K562 (cell line): ENCODE measurements around the gene SLC9A3. TPM values are rescaled to one million over a fixed set of nuclear protein-coding genes. Genes with fewer than 3 reads are reported as not detected.

Experiments
- ATAC-seq: fragments of 200-7000 bp; cut with Tn5 transposase; 3 replicates; pipeline ENCODE4 v1.9.1; 2020; ENCODE audit warnings: moderate library complexity
- BruUV-seq: library from RNA; stranded (reverse); fragments of 400-500 nt; replicated peaks from 2 replicates; lab custom pipeline; 2021; lab: Mats Ljungman, UMichigan
- CTCF ChIA-PET: fragments of 300-600 bp; formaldehyde crosslinking; extraction: SDS; loops from one replicate; lab custom pipeline; 2021; ENCODE audit warnings: low intra/inter-chr PET ratio; lab: Yijun Ruan, JAX
- POLR2A ChIA-PET: fragments of 300-600, 350-650 bp; sonication (Branson Sonifier 250); formaldehyde crosslinking; extraction: SDS; loops from one replicate; lab custom pipeline; 2021; ENCODE audit warnings: antibody characterized with exemption, inconsistent platforms; lab: Yijun Ruan, JAX
- DNase-seq, 4 experiments: peaks; one replicate each; pipeline versions ENCODE4 v3.0.0 to v3.0.0-alpha.2; 2011 to 2018; ENCODE audit warnings: low spot score in 3 of 4, mixed read lengths in 3 of 4; ENCODE audit errors: extremely low read depth in 1 of 4
- FAIRE-seq: peaks from 2 replicates; lab custom pipeline; 2011; peaks lifted over from hg19 to GRCh38; lab: Jason Lieb, UNC
- H2AFZ ChIP-seq: 2 replicates; pipeline ENCODE4 v1.6.0; 2011; ENCODE audit warnings: low read depth, low read length, control low read depth, inconsistent platforms
- H3K27ac ChIP-seq: fragments of 200-600 bp; 3 replicates; pipeline ENCODE4 v1.8.0; 2011; ENCODE audit warnings: low read depth, mild to moderate bottlenecking, control low read depth, inconsistent platforms, low read length, moderate library complexity, mixed read lengths; ENCODE audit errors: extremely low read depth
- H3K27me3 ChIP-seq, 2 experiments: fragments of 300-600 bp in 1 of 2; 2 replicates in 1 of 2; 3 replicates in 1 of 2; pipeline versions ENCODE4 v1.6.0 to v1.8.0; 2011; ENCODE audit warnings: inconsistent platforms in 2 of 2, low read length in 2 of 2, mild to moderate bottlenecking in 1 of 2, mixed read lengths in 1 of 2, moderate library complexity in 1 of 2; ENCODE audit not compliant: control insufficient read depth in 2 of 2, insufficient read depth in 2 of 2
- H3K36me3 ChIP-seq: fragments of 300-600 bp; 3 replicates; pipeline ENCODE4 v1.8.0; 2011; ENCODE audit warnings: mild to moderate bottlenecking, low read length, inconsistent platforms; ENCODE audit not compliant: control insufficient read depth, insufficient read depth
- H3K4me1 ChIP-seq, 2 experiments: fragments of 200-600 bp in 1 of 2; replicated peaks in 1 of 2; 2 replicates in 1 of 2; 3 replicates in 1 of 2; pipeline versions ENCODE4 v1.5.1 to v1.8.0; 2011; ENCODE audit warnings: inconsistent platforms in 2 of 2, low read length in 2 of 2, mild to moderate bottlenecking in 1 of 2, mixed read lengths in 1 of 2, moderate library complexity in 1 of 2; ENCODE audit not compliant: control insufficient read depth in 2 of 2, insufficient read depth in 2 of 2
- H3K4me2 ChIP-seq: 2 replicates; pipeline ENCODE4 v1.6.1; 2011; ENCODE audit warnings: low read length, control low read depth, inconsistent platforms, mixed read lengths; ENCODE audit not compliant: insufficient read depth
- H3K4me3 ChIP-seq: fragments of 200-600 bp; sonication (generic), shearing (Covaris generic); 2 replicates; pipeline ENCODE4 v1.5.1; 2016; ENCODE audit warnings: control low read depth, inconsistent platforms
- H3K79me2 ChIP-seq: fragments of 200-600 bp; 3 replicates; pipeline ENCODE4 v1.8.0; 2011; ENCODE audit warnings: low read length, inconsistent platforms; ENCODE audit not compliant: control insufficient read depth, insufficient read depth
- H3K9ac ChIP-seq, 2 experiments: 2 replicates each; pipeline versions ENCODE4 v1.6.0 to v1.6.1; 2011; ENCODE audit warnings: low read depth in 2 of 2, low read length in 2 of 2, control low read depth in 1 of 2, inconsistent platforms in 1 of 2, mild to moderate bottlenecking in 1 of 2, mixed read lengths in 1 of 2; ENCODE audit not compliant: insufficient read depth in 1 of 2
- H3K9me1 ChIP-seq: one replicate; pipeline ENCODE4 v1.6.0; 2011; ENCODE audit warnings: inconsistent platforms, mild to moderate bottlenecking, low read length, moderate library complexity; ENCODE audit not compliant: control insufficient read depth, insufficient read depth
- H3K9me3 ChIP-seq: replicated peaks from 2 replicates; pipeline ENCODE4 v1.5.1; 2011; ENCODE audit warnings: low read depth, low read length, inconsistent platforms; ENCODE audit not compliant: control insufficient read depth, insufficient read depth
- H4K20me1 ChIP-seq: replicated peaks from 2 replicates; pipeline ENCODE4 v1.6.1; 2011; ENCODE audit warnings: low read length, inconsistent platforms, mixed read lengths; ENCODE audit not compliant: control insufficient read depth, insufficient read depth
- PHF8 ChIP-seq: fragments of 200-600 bp; sonication (generic); IDR thresholded peaks from 2 replicates; pipeline ENCODE4 v1.6.1; 2012; ENCODE audit warnings: mixed run types, mild to moderate bottlenecking, inconsistent platforms, low read length, moderate library complexity, borderline replicate concordance
- TEAD1 ChIP-seq, 2 experiments: fragments of 450-650 bp in 1 of 2; sonication (generic) in 1 of 2; formaldehyde crosslinking; IDR thresholded peaks; 2 replicates each; pipeline versions ENCODE4 v1.4.0 to v1.8.0; 2020 to 2022; ENCODE audit warnings: mild to moderate bottlenecking in 2 of 2, missing genetic modification reagents in 1 of 2
- WGBS: fragments of 100-300 bp; shearing (Covaris generic); methylation state at CpG from one replicate; pipeline ENCODE4 v1.1.6; 2016; ENCODE audit warnings: low coverage, mixed read lengths; ENCODE audit not compliant: insufficient coverage; ENCODE audit errors: missing lambda C conversion rate; 5-methylcytosine and 5-hydroxymethylcytosine counted together
- in situ Hi-C: fragments of 300-500 bp; cut with MboI; formaldehyde crosslinking; loops from 4 replicates; pipeline ENCODE4 v1.15.0; 2018; ENCODE audit warnings: inconsistent platforms, mixed read lengths
- intact Hi-C: fragments of 100-400 bp; cut with micrococcal nuclease; formaldehyde crosslinking; loops from 2 replicates; pipeline ENCODE4 v1.14.2; 2022
- polyA plus RNA-seq, 8 experiments: library from polyadenylated mRNA; depleted of rRNA in 4 of 8; stranded (reverse) in 5 of 8; unstranded in 3 of 8; fragments of >200 nt; fragmentation: Nextera tagmentation in 2 of 8; fragmentation: Illumina TruSeq in 1 of 8; extraction: Ambion mirVana in 2 of 8; extraction: Trizol in 1 of 8; gene quantifications; 2 replicates each; pipeline versions ENCODE4 v1.2.1 to v1.2.3, GENCODE V29; 2011 to 2014; ENCODE audit warnings: inconsistent platforms in 1 of 8, missing spikeins in 1 of 8
- total RNA-seq, 7 experiments: library from RNA; depleted of rRNA in 6 of 7; stranded (reverse); fragments of >200 nt in 6 of 7; fragmentation: Illumina TruSeq in 2 of 7; extraction: Trizol in 2 of 7; gene quantifications; 2 replicates each; pipeline versions ENCODE4 v1.2.1 to v1.2.3, GENCODE V29; 2011 to 2021; ENCODE audit warnings: low replicate concordance in 1 of 7
- TF ChIP-seq, protein P1 (sequence below), 3 experiments: fragments of 200-800 bp in 1 of 3; sonication (Bioruptor generic) in 1 of 3; sonication (generic) in 1 of 3; formaldehyde crosslinking in 1 of 3; IDR thresholded peaks; 2 replicates each; pipeline versions ENCODE4 v1.6.1 to v1.8.0; 2016 to 2022; ENCODE audit warnings: mild to moderate bottlenecking in 2 of 3, missing compliant biosample characterization in 2 of 3, missing genetic modification characterization in 2 of 3, missing genetic modification reagents in 1 of 3
- TF ChIP-seq, protein P2 (sequence below): fragments of 450-650 bp; IDR thresholded peaks from 2 replicates; pipeline ENCODE4 v1.7.1; 2018; ENCODE audit warnings: mild to moderate bottlenecking, low read depth; ENCODE audit not compliant: partially characterized antibody
- TF ChIP-seq, protein P3 (sequence below): sonication (generic); formaldehyde crosslinking; IDR thresholded peaks from 2 replicates; pipeline ENCODE4 v1.8.0; 2022; ENCODE audit warnings: missing genetic modification reagents, mild to moderate bottlenecking, borderline replicate concordance

Gene SLC9A3
- total and polyA plus RNA-seq, 9 of the 15 experiments (the other 6 are each of a cell fraction or from before 2014, with no cell fraction given) = 1.5 to 5.8 (median 3.7) TPM; not detected in 2

DNA sequence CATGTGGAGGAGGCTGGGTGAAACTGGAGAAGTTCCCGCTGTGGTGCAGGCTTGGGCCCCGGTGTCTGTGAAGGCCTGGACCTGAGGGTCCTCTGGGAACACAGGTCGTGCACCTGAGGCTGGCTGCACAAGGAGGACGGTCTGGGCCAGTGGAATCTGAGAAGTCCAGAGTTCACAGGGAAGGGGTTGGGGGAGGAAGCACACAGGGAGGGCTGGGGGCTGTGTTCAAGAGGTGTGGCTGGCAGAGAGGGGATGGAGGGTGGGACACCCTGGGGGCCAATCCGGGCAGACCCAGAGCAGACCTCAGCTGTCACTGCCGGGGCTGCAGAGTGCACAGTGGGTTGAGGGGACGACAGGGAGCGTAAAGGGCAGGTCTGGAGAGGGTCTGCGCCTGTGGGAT is 2.6 kb downstream of the SLC9A3 start:
- ChIA-PET POLR2A (interaction anchor here (2.3 kb wide), 1 partner anchor 11 kb away, joined by 10 read pairs; no protein-coding TSS in a partner anchor), CTCF (no interaction called here)
- DNase-seq (no peak), ATAC-seq (no peak), FAIRE-seq (no peak)
- no peaks in the 10 kb centered on the region for H3K9me3 ChIP-seq
- 1% methylated on average over 9 of the region's 9 CpGs for WGBS
- no peaks in the 10 kb centered on the region for H3K36me3 ChIP-seq
- H3K9ac ChIP-seq = no peak overlapping the region
- intact Hi-C loops = no loop called here
- H3K27ac ChIP-seq = no peak overlapping the region
- H4K20me1 ChIP-seq = peaks cover 27% of the 10 kb centered on the region
- BruUV-seq = no TSS peak
- no peak overlapping the region for H3K4me3 ChIP-seq
- in situ Hi-C loops = no loop called here
- H3K9me1 ChIP-seq = no peaks in the 10 kb centered on the region
- H2AFZ ChIP-seq = no peak overlapping the region
- no peak overlapping the region for H3K4me2 ChIP-seq
- H3K27me3 ChIP-seq = peaks cover 33 to 78% of the 10 kb centered on the region in 2 experiments; a peak in 3 of 5 replicates
- no peaks in the 10 kb centered on the region for H3K79me2 ChIP-seq
- TF ChIP-seq PHF8 (no peak), TEAD1 (CRISPR knock-in tag; IDR thresholded peaks at IDR 0.05) (no peak)
- TF ChIP-seq, protein P1, sequence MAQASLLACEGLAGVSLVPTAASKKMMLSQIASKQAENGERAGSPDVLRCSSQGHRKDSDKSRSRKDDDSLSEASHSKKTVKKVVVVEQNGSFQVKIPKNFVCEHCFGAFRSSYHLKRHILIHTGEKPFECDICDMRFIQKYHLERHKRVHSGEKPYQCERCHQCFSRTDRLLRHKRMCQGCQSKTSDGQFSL (CRISPR knock-in tag; IDR thresholded peaks at IDR 0.05) = no peak
- TF ChIP-seq, protein P1 (tag; IDR thresholded peaks at IDR 0.05) = no peak
- H3K4me1 ChIP-seq = peaks cover 0 to 22% of the 10 kb centered on the region in 2 experiments; a peak in 3 of 5 replicates

DNA sequence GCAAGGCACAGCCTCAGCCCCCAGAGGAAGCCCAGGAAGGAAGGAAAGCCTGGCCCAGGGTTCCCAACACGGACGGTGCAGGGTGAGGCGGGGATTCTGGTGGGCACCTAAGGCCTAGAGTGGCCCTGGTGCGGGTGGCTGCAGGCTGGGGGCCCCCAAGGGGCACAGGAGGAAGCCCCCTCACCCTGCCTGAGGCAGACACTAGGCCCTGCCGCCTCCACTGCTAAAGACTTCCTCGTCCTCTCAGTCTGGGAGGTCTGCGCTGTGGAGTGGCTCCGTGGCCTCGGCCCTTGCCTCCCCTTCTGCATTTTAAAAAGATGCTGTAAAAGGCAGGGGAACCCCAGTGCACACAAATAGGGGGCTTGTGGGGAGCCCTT is 3.4 kb downstream of the SLC9A3 start:
- no peak overlapping the region for H2AFZ ChIP-seq
- H3K9me1 ChIP-seq = no peaks in the 10 kb centered on the region
- peaks cover 28 to 74% of the 10 kb centered on the region in 2 experiments; a peak in 3 of 5 replicates for H3K27me3 ChIP-seq
- intact Hi-C loops (no loop called here), in situ Hi-C loops (no loop called here)
- ChIA-PET CTCF (no interaction called here), POLR2A (no interaction called here)
- H3K9me3 ChIP-seq = no peaks in the 10 kb centered on the region
- no peak overlapping the region for H3K27ac ChIP-seq
- no peak overlapping the region for H3K9ac ChIP-seq
- ATAC-seq = no peak
- H3K36me3 ChIP-seq = no peaks in the 10 kb centered on the region
- no TSS peak for BruUV-seq
- no peak for DNase-seq
- H3K4me2 ChIP-seq = no peak overlapping the region
- no peak for FAIRE-seq
- WGBS = 22% methylated on average over 8 of the region's 9 CpGs
- H3K4me1 ChIP-seq = peaks cover 0 to 22% of the 10 kb centered on the region in 2 experiments; a peak in 3 of 5 replicates
- H3K4me3 ChIP-seq = no peak overlapping the region
- peaks cover 19% of the 10 kb centered on the region for H4K20me1 ChIP-seq
- H3K79me2 ChIP-seq = no peaks in the 10 kb centered on the region
- TF ChIP-seq, protein P2, sequence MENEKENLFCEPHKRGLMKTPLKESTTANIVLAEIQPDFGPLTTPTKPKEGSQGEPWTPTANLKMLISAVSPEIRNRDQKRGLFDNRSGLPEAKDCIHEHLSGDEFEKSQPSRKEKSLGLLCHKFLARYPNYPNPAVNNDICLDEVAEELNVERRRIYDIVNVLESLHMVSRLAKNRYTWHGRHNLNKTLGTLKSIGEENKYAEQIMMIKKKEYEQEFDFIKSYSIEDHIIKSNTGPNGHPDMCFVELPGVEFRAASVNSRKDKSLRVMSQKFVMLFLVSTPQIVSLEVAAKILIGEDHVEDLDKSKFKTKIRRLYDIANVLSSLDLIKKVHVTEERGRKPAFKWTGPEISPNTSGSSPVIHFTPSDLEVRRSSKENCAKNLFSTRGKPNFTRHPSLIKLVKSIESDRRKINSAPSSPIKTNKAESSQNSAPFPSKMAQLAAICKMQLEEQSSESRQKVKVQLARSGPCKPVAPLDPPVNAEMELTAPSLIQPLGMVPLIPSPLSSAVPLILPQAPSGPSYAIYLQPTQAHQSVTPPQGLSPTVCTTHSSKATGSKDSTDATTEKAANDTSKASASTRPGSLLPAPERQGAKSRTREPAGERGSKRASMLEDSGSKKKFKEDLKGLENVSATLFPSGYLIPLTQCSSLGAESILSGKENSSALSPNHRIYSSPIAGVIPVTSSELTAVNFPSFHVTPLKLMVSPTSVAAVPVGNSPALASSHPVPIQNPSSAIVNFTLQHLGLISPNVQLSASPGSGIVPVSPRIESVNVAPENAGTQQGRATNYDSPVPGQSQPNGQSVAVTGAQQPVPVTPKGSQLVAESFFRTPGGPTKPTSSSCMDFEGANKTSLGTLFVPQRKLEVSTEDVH = no peak
- TF ChIP-seq, protein P3, sequence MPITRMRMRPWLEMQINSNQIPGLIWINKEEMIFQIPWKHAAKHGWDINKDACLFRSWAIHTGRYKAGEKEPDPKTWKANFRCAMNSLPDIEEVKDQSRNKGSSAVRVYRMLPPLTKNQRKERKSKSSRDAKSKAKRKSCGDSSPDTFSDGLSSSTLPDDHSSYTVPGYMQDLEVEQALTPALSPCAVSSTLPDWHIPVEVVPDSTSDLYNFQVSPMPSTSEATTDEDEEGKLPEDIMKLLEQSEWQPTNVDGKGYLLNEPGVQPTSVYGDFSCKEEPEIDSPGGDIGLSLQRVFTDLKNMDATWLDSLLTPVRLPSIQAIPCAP (CRISPR knock-in tag) = no peak
